HFFc6 (cell line): ENCODE measurements around the gene SLIT3. TPM values are rescaled to one million over a fixed set of nuclear protein-coding genes. Genes with fewer than 3 reads are reported as not detected.

Source experiments
- DNase-seq: peaks from one replicate; pipeline ENCODE4 v3.0.0-alpha.2; 2018
- H3K27ac Mint-ChIP-seq: 2 replicates; pipeline ENCODE4 v1.8.0; 2020; ENCODE audit warnings: mild to moderate bottlenecking, mixed read lengths
- H3K27me3 Mint-ChIP-seq: 2 replicates; pipeline ENCODE4 v1.8.0; 2021; ENCODE audit warnings: mild to moderate bottlenecking, moderate library complexity, mixed read lengths; ENCODE audit not compliant: insufficient read depth
- H3K36me3 Mint-ChIP-seq: 2 replicates; pipeline ENCODE4 v1.8.0; 2021; ENCODE audit warnings: low read depth, mixed read lengths
- H3K4me1 Mint-ChIP-seq: 2 replicates; pipeline ENCODE4 v1.8.0; 2020; ENCODE audit warnings: low read depth, mixed read lengths
- H3K4me3 Mint-ChIP-seq: 2 replicates; pipeline ENCODE4 v1.8.0; 2020; ENCODE audit warnings: mild to moderate bottlenecking, moderate library complexity, mixed read lengths
- H3K9me3 Mint-ChIP-seq: 2 replicates; pipeline ENCODE4 v1.8.0; 2020; ENCODE audit warnings: mild to moderate bottlenecking, mixed read lengths
- CTCF ChIP-seq: fragments of 200-600 bp; sonication (generic); IDR thresholded peaks from 2 replicates; pipeline ENCODE4 v1.5.0; 2021; ENCODE audit warnings: antibody characterized with exemption, mild to moderate bottlenecking
- total RNA-seq, 6 experiments: library from RNA; stranded (reverse); fragmentation: NEBNext Ultra II Directional; extraction: Animal tissue kit (Norgen Biotek cat#: 25700); gene quantifications; 2 replicates in 1 of 6; 3 replicates in 5 of 6; pipeline ENCODE4 v1.2.3, GENCODE V29; 2021

The SLIT3 gene
- total RNA-seq, 6 experiments from 2014 or later = 4.2 to 8.3 (median 7.1) TPM

- Mint-ChIP-seq H3K36me3 (no peaks in the 10 kb centered on the region), H3K4me1 (peaks cover 19% of the 10 kb centered on the region), H3K9me3 (no peaks in the 10 kb centered on the region), H3K27ac (no peak overlapping the region), H3K4me3 (no peak overlapping the region), H3K27me3 (no peaks in the 10 kb centered on the region)
- no peak for TF ChIP-seq CTCF
- no peak for DNase-seq
Observed at GRCh38 chr5:169341556-169341955, 40.6 kb upstream of the SLIT3 start.

GRCh38 chr5:169339869-169340268, 38.9 kb upstream of the SLIT3 start:
- Mint-ChIP-seq H3K9me3 (no peaks in the 10 kb centered on the region), H3K4me1 (peaks cover 13% of the 10 kb centered on the region), H3K4me3 (no peak overlapping the region), H3K27ac (no peak overlapping the region), H3K36me3 (no peaks in the 10 kb centered on the region), H3K27me3 (no peaks in the 10 kb centered on the region)
- no peak for DNase-seq
- TF ChIP-seq CTCF = no peak

- TF ChIP-seq CTCF = no peak
- H3K4me3 Mint-ChIP-seq = no peak overlapping the region
- no peak overlapping the region for H3K27ac Mint-ChIP-seq
- H3K4me1 Mint-ChIP-seq = no peaks in the 10 kb centered on the region
- H3K9me3 Mint-ChIP-seq = no peaks in the 10 kb centered on the region
- H3K36me3 Mint-ChIP-seq = no peaks in the 10 kb centered on the region
- peaks cover 2% of the 10 kb centered on the region; the same call in 1 of the 2 replicates for H3K27me3 Mint-ChIP-seq
- no peak for DNase-seq
Observed at GRCh38 chr5:169336242-169336641, 35.3 kb upstream of the SLIT3 start.

- Mint-ChIP-seq H3K27me3 (peaks cover 2% of the 10 kb centered on the region; the same call in 1 of the 2 replicates), H3K36me3 (no peaks in the 10 kb centered on the region), H3K9me3 (no peaks in the 10 kb centered on the region), H3K27ac (no peak overlapping the region), H3K4me1 (no peaks in the 10 kb centered on the region), H3K4me3 (no peak overlapping the region)
- no peak for TF ChIP-seq CTCF
- DNase-seq = no peak
Observed at GRCh38 chr5:169335806-169336205, 34.9 kb upstream of the SLIT3 start.

- Mint-ChIP-seq H3K27me3 (peaks cover 2% of the 10 kb centered on the region; the same call in 1 of the 2 replicates), H3K9me3 (no peaks in the 10 kb centered on the region), H3K4me3 (no peak overlapping the region), H3K4me1 (no peaks in the 10 kb centered on the region), H3K36me3 (no peaks in the 10 kb centered on the region), H3K27ac (no peak overlapping the region)
- TF ChIP-seq CTCF = no peak
- DNase-seq = no peak
Observed at GRCh38 chr5:169333518-169333917, 32.6 kb upstream of the SLIT3 start.
